DND-41 (cell line): ENCODE measurements around the gene NEK7.

Source experiments
- CTCF ChIP-seq: IDR thresholded peaks from 2 replicates; pipeline ENCODE4 v1.5.1; 2012; ENCODE audit warnings: borderline replicate concordance, low read length, moderate library complexity, mild to moderate bottlenecking; ENCODE audit not compliant: poor library complexity, severe bottlenecking; ENCODE audit errors: extremely low read depth
- EZH2 ChIP-seq: IDR thresholded peaks from 3 replicates; pipeline ENCODE4 v1.6.1; 2012; ENCODE audit warnings: borderline replicate concordance, low read depth, mild to moderate bottlenecking, moderate library complexity, low read length, inconsistent platforms; ENCODE audit not compliant: severe bottlenecking

DNA sequence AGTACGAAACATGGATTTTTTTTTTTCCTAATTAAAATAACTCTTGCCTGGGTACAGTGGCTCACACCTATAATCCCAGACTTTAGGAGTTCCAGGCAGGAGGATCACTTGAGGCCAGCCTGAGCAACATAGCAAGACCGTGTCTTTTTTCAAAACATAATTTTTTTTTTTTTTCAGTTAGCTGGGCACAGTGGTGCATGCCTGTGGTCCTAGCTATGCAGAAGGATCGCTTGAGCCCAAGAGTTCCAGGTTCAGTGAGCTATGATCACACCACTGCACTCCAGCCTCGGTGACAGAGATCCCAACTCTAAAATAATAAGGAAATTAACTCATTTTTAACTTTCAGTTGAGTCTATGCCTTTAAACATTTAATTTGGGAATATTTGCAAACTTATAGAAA is 170.1 kb downstream of the NEK7 start:
- TF ChIP-seq CTCF (no peak), EZH2 (no peak)
